Ishikawa (cell line): ENCODE results near the gene LINS1.

Experiments
- CEBPB ChIP-seq: IDR thresholded peaks from 2 replicates; pipeline ENCODE4 v1.6.1; 2012
- CREB1 ChIP-seq: IDR thresholded peaks from 2 replicates; pipeline ENCODE4 v1.6.1; 2012; ENCODE audit warnings: low read depth
- EGR1 ChIP-seq: IDR thresholded peaks from 2 replicates; pipeline ENCODE4 v1.6.1; 2012
- EP300 ChIP-seq: IDR thresholded peaks from 2 replicates; pipeline ENCODE4 v1.6.1; 2012; ENCODE audit warnings: borderline replicate concordance
- FOXM1 ChIP-seq: IDR thresholded peaks from 2 replicates; pipeline ENCODE4 v1.6.1; 2012; ENCODE audit warnings: low read depth, borderline replicate concordance
- NFIC ChIP-seq: IDR thresholded peaks from 2 replicates; pipeline ENCODE4 v1.6.1; 2012
- RAD21 ChIP-seq: IDR thresholded peaks from 2 replicates; pipeline ENCODE4 v1.6.1; 2012; ENCODE audit warnings: low read depth
- REST ChIP-seq: IDR thresholded peaks from 2 replicates; pipeline ENCODE4 v1.6.1; 2012; ENCODE audit warnings: low read depth, mild to moderate bottlenecking
- TAF1 ChIP-seq: IDR thresholded peaks from 2 replicates; pipeline ENCODE4 v1.6.1; 2012; ENCODE audit warnings: low read depth, mild to moderate bottlenecking
- TCF12 ChIP-seq: IDR thresholded peaks from 2 replicates; pipeline ENCODE4 v1.6.1; 2012; ENCODE audit warnings: low read depth
- TEAD4 ChIP-seq: IDR thresholded peaks from 2 replicates; pipeline ENCODE4 v1.6.1; 2012
- YY1 ChIP-seq: IDR thresholded peaks from 2 replicates; pipeline ENCODE4 v1.6.1; 2012; ENCODE audit warnings: low read depth
- ZBTB7A ChIP-seq: IDR thresholded peaks from 2 replicates; pipeline ENCODE4 v1.6.1; 2012; ENCODE audit warnings: low read depth
- TF ChIP-seq, protein P1 (sequence below): IDR thresholded peaks from 2 replicates; pipeline ENCODE4 v1.6.1; 2012
- TF ChIP-seq, protein P2 (sequence below): IDR thresholded peaks from 2 replicates; pipeline ENCODE4 v1.6.1; 2012

LINS1 gene

DNA sequence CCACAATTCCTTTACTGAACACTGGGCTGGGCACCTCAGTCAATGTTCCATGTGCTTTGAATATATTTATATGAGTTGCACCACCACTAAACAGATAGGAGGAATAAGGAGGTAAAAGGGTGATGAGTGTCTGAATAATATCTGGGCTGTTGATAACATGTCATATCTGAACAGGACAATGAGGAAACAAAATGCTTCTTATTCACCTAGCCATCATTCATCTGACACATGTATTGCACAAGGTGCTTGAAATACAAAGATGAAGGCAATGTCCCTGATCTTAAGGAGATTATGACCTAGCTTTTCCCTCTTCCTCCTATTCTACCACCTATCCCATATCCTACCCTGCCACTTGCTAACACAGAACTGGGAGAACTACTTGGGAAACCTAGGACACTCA, 65.3 kb downstream of the LINS1 start:
- TF ChIP-seq CEBPB (no peak), REST (no peak), FOXM1 (no peak), TAF1 (no peak), TCF12 (no peak), EGR1 (no peak), CREB1 (no peak), NFIC (no peak), ZBTB7A (no peak)
- TF ChIP-seq, protein P1, sequence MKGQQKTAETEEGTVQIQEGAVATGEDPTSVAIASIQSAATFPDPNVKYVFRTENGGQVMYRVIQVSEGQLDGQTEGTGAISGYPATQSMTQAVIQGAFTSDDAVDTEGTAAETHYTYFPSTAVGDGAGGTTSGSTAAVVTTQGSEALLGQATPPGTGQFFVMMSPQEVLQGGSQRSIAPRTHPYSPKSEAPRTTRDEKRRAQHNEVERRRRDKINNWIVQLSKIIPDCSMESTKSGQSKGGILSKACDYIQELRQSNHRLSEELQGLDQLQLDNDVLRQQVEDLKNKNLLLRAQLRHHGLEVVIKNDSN: no peak
- TF ChIP-seq, protein P2, sequence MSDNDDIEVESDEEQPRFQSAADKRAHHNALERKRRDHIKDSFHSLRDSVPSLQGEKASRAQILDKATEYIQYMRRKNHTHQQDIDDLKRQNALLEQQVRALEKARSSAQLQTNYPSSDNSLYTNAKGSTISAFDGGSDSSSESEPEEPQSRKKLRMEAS: no peak

GRCh38 chr15:100533886-100534285, 68.1 kb downstream of the LINS1 start:
- TF ChIP-seq REST (no peak), TAF1 (no peak), TCF12 (no peak), NFIC (no peak), CREB1 (no peak), YY1 (no peak), TEAD4 (no peak)

- TF ChIP-seq CEBPB (no peak), YY1 (no peak), ZBTB7A (no peak), EP300 (no peak), REST (no peak), TAF1 (no peak), CREB1 (no peak), TCF12 (no peak), NFIC (no peak), FOXM1 (no peak), EGR1 (no peak), RAD21 (no peak), TEAD4 (no peak)
- TF ChIP-seq, protein P1: no peak
- TF ChIP-seq, protein P2: no peak
Measured at GRCh38 chr15:100531823-100532327, 70.1 kb downstream of the LINS1 start.

DNA sequence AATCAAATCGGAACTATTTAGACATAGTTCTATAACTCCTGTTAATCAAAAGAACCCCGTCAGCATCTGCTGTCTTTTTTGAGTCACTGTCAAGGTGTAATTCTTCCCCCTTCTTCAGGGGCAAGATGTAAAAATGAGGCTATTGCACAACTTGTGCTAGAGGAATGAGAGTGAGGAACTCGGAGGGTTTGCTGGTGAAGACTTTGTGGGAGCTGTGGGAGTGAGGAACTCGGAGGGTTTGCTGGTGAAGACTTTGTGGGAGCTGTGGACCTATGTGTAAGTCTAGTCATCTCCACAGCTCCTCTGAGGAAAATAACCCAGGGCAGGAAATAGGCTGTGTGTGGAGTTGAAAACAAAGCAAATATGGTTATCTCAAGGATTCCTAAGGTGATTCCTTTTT, 70.8 kb downstream of the LINS1 start:
- TF ChIP-seq FOXM1: no peak
- no peak for TF ChIP-seq ZBTB7A
- no peak for TF ChIP-seq EP300
- no peak for TF ChIP-seq YY1

DNA sequence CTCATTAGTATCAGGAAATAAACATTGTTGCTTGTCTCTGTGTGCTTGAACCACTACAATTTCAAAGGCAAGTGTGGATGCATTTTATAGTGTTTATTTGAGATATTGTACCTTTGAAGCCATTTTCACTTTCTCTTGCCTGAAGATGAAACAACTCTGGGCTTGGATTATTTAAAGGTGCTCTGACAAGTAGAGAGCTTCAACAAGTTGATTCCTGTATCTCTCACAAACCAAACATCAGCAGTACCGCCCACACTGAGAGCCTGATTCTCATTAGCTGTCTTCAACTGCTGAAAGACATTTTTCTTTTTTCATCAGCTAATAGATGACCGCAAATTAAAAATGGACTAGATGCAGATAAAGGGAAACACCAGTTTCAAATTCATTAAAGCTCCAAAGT, 72.4 kb downstream of the LINS1 start:
- no peak for TF ChIP-seq RAD21
- TF ChIP-seq YY1: no peak
- no peak for TF ChIP-seq ZBTB7A
- TF ChIP-seq FOXM1: no peak
- TF ChIP-seq CREB1: no peak
- TF ChIP-seq, protein P1: no peak
- no peak for TF ChIP-seq CEBPB
